Right lobe of liver (tissue), 4 donors: ENCODE measurements around the gene PNPLA5.

Source experiments
- POLR2A ChIP-seq: fragments of 450-650 bp; IDR thresholded peaks from one replicate; pipeline ENCODE4 v1.6.1; 2017; ENCODE audit warnings: antibody characterized with exemption, mild to moderate bottlenecking
- TF ChIP-seq, protein P1 (sequence below), 4 donors: fragments of 200-600 bp in 3 of 4; fragments of 450-650 bp in 1 of 4; IDR thresholded peaks; one replicate each; pipeline versions ENCODE4 v1.5.1 to v1.8.0; 2016 to 2022; ENCODE audit warnings: antibody characterized with exemption in 4 of 4, mild to moderate bottlenecking in 2 of 4
- donor health status: DM: no; HTN: no; CAD: no.
- donor health status: DM: no; HTN: no; CAD: no.
- donor health status: DM: no; HTN: yes; CAD: no.

- TF ChIP-seq, protein P1, sequence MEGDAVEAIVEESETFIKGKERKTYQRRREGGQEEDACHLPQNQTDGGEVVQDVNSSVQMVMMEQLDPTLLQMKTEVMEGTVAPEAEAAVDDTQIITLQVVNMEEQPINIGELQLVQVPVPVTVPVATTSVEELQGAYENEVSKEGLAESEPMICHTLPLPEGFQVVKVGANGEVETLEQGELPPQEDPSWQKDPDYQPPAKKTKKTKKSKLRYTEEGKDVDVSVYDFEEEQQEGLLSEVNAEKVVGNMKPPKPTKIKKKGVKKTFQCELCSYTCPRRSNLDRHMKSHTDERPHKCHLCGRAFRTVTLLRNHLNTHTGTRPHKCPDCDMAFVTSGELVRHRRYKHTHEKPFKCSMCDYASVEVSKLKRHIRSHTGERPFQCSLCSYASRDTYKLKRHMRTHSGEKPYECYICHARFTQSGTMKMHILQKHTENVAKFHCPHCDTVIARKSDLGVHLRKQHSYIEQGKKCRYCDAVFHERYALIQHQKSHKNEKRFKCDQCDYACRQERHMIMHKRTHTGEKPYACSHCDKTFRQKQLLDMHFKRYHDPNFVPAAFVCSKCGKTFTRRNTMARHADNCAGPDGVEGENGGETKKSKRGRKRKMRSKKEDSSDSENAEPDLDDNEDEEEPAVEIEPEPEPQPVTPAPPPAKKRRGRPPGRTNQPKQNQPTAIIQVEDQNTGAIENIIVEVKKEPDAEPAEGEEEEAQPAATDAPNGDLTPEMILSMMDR (IDR thresholded peaks at IDR 0.05): peak; percentile 58 to 87 (median 82)
- TF ChIP-seq POLR2A: no peak
Measured at GRCh38 chr22:43884600-43885318, 7.1 kb downstream of the PNPLA5 start.
